WTC11 (cell line): ENCODE data around the gene FRMD4A.

ENCODE experiments used
- CTCF ChIP-seq: fragments of 200-600 bp; IDR thresholded peaks from 2 replicates; pipeline ENCODE4 v1.8.0; 2022; ENCODE audit warnings: antibody characterized with exemption
- ERG ChIP-seq: fragments of 250-450 bp; sonication (Bioruptor Pico); IDR thresholded peaks from 2 replicates; pipeline ENCODE4 v1.8.0; 2021; ENCODE audit warnings: mild to moderate bottlenecking
- HMGXB4 ChIP-seq: sonication (generic); formaldehyde crosslinking; IDR thresholded peaks from 2 replicates; pipeline ENCODE4 v1.8.1; 2023; ENCODE audit warnings: mild to moderate bottlenecking, moderate library complexity, missing genetic modification reagents
- KAT7 ChIP-seq: sonication (generic); formaldehyde crosslinking; IDR thresholded peaks from 2 replicates; pipeline ENCODE4 v1.8.1; 2023; ENCODE audit warnings: missing genetic modification reagents, mild to moderate bottlenecking, borderline replicate concordance
- NFYB ChIP-seq: sonication (generic); formaldehyde crosslinking; conservative IDR thresholded peaks from 2 replicates; pipeline ENCODE4 v1.8.0; 2022; ENCODE audit warnings: low read depth, missing genetic modification reagents
- SP1 ChIP-seq: sonication (generic); formaldehyde crosslinking; conservative IDR thresholded peaks from 2 replicates; pipeline ENCODE4 v1.8.1; 2022; ENCODE audit warnings: missing genetic modification reagents
- TEAD1 ChIP-seq: sonication (generic); formaldehyde crosslinking; IDR thresholded peaks from 2 replicates; pipeline ENCODE4 v1.8.0; 2022; ENCODE audit warnings: mild to moderate bottlenecking, missing genetic modification reagents
- ZBTB21 ChIP-seq: sonication (generic); formaldehyde crosslinking; IDR thresholded peaks from 2 replicates; pipeline ENCODE4 v1.8.1; 2023; ENCODE audit warnings: mild to moderate bottlenecking, missing genetic modification reagents, borderline replicate concordance
- ZNF263 ChIP-seq: sonication (generic); formaldehyde crosslinking; IDR thresholded peaks from 2 replicates; pipeline ENCODE4 v1.8.1; 2022; ENCODE audit warnings: low read depth, mild to moderate bottlenecking, moderate library complexity, missing genetic modification reagents
- ZNF396 ChIP-seq: fragments of 250-450 bp; sonication (Bioruptor Pico); IDR thresholded peaks from 2 replicates; pipeline ENCODE4 v1.8.0; 2021; ENCODE audit warnings: mild to moderate bottlenecking, moderate library complexity, borderline replicate concordance
- TF ChIP-seq, protein P1 (sequence below): sonication (generic); formaldehyde crosslinking; IDR thresholded peaks from 2 replicates; pipeline ENCODE4 v1.8.1; 2022; ENCODE audit warnings: missing genetic modification reagents, borderline replicate concordance
- TF ChIP-seq, protein P2 (sequence below): sonication (generic); formaldehyde crosslinking; IDR thresholded peaks from 2 replicates; pipeline ENCODE4 v1.8.1; 2022; ENCODE audit warnings: low read depth, mild to moderate bottlenecking, moderate library complexity, missing genetic modification reagents, borderline replicate concordance
- TF ChIP-seq, protein P3 (sequence below): sonication (generic); formaldehyde crosslinking; IDR thresholded peaks from 2 replicates; pipeline ENCODE4 v1.8.0; 2022; ENCODE audit warnings: mild to moderate bottlenecking, missing genetic modification reagents
- TF ChIP-seq, protein P4 (sequence below): sonication (generic); formaldehyde crosslinking; conservative IDR thresholded peaks from 2 replicates; pipeline ENCODE4 v1.8.1; 2022; ENCODE audit warnings: mild to moderate bottlenecking, missing genetic modification reagents

GRCh38 chr10:14137391-14137790 is 193.3 kb downstream of the FRMD4A start:
- TF ChIP-seq NFYB (CRISPR knock-in tag) (no peak), CTCF (no peak), ZNF396 (CRISPR knock-in tag) (no peak), ZNF263 (CRISPR knock-in tag) (no peak), KAT7 (CRISPR knock-in tag) (no peak), ERG (CRISPR knock-in tag) (no peak), TEAD1 (CRISPR knock-in tag) (no peak), ZBTB21 (CRISPR knock-in tag) (no peak), HMGXB4 (CRISPR knock-in tag) (no peak), SP1 (CRISPR knock-in tag) (no peak)
- TF ChIP-seq, protein P1, sequence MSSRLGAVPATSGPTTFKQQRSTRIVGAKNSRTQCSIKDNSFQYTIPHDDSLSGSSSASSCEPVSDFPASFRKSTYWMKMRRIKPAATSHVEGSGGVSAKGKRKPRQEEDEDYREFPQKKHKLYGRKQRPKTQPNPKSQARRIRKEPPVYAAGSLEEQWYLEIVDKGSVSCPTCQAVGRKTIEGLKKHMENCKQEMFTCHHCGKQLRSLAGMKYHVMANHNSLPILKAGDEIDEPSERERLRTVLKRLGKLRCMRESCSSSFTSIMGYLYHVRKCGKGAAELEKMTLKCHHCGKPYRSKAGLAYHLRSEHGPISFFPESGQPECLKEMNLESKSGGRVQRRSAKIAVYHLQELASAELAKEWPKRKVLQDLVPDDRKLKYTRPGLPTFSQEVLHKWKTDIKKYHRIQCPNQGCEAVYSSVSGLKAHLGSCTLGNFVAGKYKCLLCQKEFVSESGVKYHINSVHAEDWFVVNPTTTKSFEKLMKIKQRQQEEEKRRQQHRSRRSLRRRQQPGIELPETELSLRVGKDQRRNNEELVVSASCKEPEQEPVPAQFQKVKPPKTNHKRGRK (CRISPR knock-in tag) = no peak
- TF ChIP-seq, protein P2, sequence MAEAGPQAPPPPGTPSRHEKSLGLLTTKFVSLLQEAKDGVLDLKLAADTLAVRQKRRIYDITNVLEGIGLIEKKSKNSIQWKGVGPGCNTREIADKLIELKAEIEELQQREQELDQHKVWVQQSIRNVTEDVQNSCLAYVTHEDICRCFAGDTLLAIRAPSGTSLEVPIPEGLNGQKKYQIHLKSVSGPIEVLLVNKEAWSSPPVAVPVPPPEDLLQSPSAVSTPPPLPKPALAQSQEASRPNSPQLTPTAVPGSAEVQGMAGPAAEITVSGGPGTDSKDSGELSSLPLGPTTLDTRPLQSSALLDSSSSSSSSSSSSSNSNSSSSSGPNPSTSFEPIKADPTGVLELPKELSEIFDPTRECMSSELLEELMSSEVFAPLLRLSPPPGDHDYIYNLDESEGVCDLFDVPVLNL (CRISPR knock-in tag) = no peak
- TF ChIP-seq, protein P3, sequence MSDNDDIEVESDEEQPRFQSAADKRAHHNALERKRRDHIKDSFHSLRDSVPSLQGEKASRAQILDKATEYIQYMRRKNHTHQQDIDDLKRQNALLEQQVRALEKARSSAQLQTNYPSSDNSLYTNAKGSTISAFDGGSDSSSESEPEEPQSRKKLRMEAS (CRISPR knock-in tag) = no peak
- TF ChIP-seq, protein P4, sequence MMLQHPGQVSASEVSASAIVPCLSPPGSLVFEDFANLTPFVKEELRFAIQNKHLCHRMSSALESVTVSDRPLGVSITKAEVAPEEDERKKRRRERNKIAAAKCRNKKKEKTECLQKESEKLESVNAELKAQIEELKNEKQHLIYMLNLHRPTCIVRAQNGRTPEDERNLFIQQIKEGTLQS (CRISPR knock-in tag) = no peak
